ENCODE data around the gene IFNL2.
"Not testable (repeated sequence)": the region's sequence is repeated elsewhere in the genome, so short reads cannot be mapped to it uniquely, and the experiment has no call there.

The IFNL2 gene

DNA sequence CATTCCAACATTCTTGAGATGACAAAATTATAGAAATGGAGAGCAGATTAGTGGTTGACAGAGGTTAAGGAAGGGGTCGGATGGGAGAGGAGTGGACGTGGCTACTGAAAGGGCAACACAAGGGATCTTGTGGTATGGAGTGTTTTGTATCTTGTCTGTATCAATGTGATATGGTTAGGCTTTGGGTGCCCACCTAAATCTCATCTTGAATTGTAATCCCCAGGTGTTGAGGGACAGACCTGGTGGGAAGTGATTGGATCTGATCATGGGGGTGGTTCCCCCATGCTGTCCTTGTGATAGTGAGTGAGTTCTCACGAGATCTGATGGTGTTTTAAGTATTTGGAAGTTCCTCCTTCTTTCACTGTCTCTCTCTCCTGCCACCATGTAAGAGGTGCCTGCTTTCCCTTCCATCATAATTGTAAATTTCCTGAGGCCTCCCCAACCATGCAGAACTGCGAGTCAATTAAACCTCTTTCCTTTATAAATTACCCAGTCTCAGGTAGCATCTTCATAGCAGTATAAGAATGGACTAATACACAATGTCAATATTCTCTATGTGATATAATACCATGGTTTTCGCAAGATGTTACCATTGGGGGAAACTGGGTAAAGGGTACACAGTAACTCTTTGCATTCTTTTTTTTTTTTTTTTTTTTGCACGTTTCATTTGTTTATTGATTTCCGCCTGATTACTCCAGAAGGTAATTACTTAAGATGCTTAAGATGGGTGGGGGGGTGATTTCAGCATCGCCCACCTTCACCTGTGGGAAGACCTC is 14.6 kb upstream of the IFNL2 start:
- no peak for DNase-seq

DNA sequence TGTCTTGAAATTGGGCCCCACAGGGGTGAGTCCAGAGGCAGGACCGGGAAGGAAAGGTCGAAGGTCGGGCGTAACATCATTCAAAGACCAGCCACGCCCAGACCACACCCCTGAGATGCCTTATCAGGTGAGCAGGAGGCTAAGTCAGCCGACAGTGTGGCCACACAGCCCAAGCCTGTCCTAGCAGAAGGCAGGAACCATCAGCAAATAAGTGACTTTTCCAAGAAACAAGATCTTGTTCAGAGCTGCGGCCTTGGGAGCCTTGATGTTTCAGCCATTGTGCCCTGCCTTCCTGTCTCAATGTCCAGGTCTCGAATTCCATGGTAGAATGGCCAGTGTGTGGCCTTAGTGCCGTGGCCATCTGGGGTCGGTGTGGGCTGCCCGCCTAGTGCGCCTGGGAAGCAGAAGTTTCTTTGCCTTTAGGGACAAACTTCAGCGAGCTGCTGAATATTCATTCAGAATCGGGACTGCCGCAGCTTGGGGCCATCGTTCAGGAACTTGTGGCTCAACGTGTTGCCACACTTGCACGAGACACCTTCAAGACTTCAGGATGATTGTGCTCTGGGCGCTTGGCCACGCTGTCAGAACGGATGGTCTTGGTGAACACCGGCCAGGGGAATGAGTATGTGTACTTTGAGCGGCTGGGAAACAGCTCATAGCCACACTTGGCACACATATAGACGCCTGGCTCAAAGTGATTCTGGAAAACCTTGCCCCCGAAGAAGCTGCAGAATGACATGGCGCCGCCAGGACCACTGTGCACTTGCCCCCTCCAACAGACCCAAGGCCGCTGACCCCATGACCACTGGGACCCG is 13.5 kb upstream of the IFNL2 start:
- no peak for DNase-seq

DNA sequence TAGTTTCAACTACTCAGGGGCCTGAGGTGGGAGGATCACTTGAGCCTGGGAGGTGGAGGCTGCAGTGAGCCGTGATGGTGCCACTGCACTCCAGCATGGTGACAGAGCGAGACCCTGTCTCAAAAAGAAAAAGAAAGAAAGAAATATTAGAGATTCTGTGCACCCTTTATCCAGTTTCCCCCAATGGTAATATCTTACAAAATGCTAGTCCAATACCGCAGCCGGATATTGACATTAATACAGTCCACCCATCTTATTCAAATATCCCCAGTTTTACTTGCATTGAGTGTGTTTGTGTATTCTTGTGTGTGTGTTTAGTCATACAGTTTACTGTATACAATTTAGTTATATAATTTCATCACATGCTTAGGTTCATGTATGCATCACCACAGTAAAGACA is 11.0 kb upstream of the IFNL2 start:
- no peak for DNase-seq

DNA sequence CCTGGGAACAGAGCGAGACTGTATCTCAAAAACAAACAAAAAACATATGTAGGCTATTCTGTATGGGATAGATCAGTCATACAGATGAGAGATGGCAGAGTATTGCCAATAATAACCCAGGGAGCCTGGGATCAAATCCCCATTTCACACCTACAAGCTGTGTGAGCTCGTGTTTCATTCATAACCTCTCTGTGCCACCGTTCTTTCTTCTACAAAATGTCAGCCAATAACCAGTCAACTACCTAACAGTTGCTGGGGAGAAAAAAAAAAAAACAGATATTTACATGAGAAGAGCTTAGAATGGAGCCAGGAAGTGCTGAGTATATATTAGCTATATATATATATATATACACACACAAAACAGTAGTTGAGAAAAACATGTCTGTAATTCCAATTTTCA is 6.5 kb upstream of the IFNL2 start:
- DNase-seq, result no peak

DNA sequence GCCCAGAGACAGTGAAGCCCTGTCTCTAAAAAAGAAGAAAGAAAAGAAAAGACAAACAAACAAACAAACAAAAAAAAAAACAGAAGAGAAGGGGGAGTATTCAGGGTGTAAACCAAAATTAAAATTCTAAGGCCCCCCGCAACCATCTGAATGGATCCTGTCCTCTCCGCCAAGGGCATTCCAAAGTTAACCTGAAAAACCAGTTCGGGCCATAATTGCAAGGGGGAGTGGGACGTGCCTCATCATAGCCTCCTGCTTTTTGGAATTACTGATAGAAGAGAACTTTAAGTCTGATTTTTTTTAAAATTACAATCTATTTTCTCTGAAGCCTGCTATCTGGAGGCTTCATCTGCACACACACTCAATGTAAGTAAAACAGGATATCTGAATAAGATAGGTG is 5.7 kb upstream of the IFNL2 start:
- no peak for DNase-seq

DNA sequence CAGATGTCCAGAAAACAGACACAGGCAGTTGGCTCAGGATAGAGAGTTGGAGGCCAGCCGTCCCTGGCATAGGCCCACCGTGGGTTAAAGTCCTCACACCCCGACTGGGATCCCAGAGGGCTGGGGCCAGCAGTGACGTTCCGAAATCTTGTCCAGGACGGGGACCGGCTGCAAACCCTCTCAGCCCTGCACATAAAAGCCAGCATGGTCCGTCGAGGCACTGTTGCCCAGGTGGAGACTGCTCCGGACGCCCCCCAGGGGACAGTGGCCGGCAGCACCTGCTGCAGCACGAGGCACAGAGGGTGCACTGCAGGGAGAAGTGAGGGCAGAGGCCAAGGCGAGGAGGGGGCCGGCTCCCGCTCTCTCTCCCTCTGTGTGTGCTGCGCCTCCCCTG is 4.3 kb upstream of the IFNL2 start:
- peak in 1 of 2 experiments; percentile 13 for DNase-seq

DNA sequence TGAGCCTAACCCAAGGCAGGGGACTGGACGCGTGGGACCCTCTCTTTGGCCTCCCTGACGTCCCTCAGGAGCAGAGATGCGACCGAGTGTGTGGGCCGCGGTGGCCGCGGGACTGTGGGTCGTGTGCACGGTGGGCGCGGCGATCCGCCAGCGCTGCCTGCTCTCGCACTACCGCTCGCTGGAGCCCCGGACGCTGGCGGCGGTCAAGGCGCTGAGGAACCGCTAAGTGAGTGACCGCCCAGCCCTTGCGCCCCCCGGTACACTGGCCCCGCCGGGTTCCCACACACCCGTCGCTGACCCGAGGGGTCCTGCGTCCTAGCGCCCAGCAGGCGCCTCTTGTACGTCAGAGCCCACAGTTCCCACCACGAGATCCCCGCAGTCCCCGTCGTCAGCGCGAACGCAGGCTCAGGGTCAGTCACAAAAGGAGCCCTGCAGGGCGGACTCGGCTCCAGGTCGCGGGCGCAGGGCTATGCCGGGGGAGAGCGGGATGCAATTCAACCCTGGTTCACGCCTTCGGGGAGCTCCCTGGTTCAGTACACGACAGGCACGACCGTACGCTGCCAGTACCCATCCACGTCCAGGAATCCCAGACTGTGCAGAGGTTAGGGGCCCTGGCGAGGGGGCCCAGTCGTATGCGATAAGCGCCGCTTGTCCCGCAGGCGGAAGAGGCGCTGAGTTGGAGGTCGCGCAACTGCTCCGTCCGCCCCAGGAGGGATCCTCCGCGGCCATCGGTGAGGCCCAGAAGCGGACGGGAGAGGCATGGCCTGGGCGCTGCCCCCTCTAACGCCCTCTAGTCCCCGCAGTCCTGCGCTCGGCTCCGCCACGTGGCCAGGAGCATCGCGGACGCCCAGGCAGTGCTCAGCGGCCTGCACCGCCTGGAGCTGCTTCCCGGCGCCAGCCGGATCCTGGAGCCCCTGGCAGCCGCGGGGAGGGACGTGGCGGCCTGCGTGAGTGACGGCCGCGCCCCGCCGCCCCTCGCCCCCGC is 3.6 kb upstream of the IFNL2 start:
- DNase-seq, result peak; percentile 34 to 54

DNA sequence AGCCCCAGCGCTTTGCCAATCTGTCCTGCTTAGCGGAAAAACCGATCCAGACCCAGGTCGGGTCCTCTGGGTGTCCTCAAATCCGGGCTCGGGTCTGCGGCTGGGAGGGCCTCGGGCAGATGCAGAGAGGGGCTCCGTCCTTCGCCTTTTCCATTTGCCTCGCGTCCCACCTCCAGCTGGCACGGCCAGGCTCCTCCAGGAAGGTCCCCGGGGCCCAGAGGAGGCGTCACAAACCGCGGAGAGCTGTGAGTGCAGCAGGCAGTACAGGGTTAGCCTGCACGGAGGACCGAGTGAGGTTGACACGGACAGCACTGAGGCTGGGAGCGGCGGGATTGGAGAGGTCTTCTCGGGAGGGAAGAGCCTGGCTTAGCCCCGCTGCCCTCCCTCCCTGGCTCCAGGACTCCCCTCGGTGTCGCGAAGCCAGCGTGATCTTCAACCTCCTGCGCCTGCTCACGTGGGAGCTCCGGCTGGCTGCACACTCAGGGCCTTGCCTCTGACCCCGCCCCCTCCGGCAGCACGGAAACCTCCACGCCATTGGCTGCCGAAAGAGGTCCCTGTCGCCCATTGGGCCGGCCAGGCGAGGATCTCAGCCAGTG is 2.8 kb upstream of the IFNL2 start:
- peak; percentile 21 to 60 for DNase-seq

DNA sequence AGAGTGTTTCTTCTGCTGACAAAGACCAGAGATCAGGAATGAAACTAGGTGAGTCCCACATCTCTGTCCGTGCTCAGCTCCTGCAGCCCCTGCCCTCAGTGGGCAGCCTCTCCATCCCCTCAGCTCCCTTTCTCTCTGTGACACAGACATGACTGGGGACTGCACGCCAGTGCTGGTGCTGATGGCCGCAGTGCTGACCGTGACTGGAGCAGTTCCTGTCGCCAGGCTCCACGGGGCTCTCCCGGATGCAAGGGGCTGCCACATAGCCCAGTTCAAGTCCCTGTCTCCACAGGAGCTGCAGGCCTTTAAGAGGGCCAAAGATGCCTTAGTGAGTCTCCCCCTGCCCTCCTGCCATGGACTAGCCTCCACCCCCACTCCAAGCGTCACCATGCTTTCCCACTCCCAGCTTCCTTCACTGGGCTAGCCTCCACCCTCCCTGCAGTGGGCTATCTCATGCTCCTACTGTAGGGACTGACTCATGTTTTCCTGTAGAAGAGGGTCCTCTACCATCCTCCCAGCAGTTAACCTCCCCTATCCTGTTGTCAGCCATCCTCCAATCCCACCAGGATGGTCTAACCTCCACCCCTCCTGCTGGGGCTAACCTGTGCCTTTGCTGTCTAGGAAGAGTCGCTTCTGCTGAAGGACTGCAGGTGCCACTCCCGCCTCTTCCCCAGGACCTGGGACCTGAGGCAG is 481 bp downstream of the IFNL2 start:
- not testable (repeated sequence) for DNase-seq

DNA sequence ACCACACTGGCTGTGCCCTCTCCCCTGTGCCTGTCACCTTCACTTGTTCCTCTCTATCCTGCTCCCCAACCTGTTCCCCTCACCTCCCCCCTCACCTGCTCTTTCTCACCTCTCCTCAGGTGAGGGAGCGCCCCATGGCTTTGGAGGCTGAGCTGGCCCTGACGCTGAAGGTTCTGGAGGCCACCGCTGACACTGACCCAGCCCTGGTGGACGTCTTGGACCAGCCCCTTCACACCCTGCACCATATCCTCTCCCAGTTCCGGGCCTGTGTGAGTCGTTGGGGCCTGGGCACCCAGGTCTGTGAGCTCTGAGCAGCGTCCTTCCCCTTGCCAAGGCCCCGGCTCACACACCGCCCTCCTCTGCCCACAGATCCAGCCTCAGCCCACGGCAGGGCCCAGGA is 1.2 kb downstream of the IFNL2 start:
- not testable (repeated sequence) for DNase-seq

DNA sequence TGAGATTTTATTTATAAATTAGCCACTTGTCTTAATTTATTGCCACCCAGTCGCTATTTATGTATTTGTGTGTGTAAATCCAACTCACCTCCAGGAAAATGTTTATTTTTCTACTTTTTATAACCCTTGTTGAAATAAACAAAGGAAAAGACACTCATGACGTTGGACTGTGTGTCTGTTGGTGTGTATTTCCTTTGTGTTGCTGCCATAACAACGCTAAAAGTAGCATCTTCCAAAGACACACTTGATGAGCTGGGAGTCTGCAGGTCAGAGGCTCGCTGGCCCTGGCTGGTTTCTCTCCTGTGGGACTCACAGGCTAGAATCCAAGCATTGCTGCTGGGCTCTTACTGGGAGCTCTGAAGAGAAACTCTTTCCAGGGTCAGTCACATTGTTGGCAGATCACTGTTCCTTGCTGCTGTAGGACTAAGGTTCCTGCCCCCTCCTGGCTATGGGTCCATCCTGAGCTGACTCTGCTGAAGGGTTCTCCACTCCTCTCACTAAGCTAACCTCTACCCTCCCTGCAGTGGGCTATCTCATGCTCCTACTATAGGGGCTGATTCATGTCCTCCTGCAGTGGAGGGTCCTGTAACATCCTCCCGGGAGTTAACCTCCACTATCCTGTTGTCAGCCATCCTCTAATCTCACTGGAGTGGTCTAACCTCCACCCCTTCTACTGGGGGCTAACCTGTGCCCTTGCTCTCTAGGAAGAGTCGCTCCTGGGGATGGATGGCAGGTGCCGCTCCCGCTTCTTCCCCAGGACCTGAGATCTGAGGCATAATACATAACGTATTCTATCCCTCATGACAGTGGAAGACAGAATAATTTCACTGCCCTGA is 2.1 kb downstream of the IFNL2 start:
- DNase-seq, result no peak

DNA sequence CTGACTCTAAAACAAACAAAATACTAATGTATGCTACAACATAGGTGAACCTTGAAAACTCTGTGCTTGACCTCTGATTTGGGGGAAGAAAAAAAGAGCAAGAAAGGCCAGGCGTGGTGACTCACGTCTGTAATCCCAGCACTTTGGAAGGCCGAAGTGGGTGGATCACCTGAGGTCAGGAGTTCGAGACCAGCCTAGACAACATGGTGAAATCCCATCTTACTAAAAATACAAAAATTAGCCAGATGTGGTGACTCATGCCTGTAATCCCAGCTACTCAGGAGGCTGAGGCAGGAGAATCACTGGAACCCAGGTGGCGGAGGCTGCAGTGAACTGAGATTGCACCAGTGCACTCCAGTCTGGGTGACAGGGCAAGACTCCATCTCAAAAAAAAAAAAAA is 5.7 kb downstream of the IFNL2 start:
- DNase-seq, result not testable (repeated sequence)

DNA sequence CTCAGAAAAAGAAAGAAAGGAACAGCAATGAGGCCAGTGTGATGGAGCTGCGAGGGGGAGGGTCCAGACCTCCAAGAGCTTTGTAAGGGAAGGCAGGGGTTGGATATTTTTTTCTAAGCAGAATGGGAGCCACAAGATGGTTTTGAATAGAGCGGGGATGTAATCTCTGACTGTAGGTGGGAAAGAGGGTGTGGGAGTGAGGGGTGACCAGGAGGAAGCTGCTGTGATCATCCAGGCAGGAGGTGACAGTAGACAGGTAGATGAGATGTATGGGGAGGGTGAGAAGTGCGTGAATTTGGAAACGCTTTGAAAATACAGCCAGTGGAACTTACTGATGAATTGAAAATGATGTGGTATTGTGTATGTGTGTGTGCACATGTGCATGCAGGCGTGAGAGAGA is 7.4 kb downstream of the IFNL2 start:
- no peak for DNase-seq

DNA sequence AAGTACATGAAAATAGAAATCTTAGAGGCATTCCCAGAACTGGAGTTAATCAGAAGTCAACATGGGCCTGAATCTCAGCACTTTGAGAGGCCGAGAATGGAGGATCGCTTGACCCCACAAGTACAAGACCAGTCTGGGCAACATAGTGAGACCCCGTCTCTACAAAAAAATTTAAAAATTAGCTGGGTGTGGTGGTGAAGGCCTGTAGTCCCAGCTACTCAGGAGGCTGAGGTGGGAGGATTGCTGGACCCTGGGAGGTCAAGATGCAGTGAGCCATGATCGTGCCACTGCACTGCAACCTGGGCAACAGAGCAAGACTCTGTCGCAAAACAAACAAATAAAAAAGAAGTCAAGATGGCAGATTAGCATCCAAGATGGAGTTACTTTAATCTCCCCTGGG is 8.5 kb downstream of the IFNL2 start:
- DNase-seq, result no peak

DNA sequence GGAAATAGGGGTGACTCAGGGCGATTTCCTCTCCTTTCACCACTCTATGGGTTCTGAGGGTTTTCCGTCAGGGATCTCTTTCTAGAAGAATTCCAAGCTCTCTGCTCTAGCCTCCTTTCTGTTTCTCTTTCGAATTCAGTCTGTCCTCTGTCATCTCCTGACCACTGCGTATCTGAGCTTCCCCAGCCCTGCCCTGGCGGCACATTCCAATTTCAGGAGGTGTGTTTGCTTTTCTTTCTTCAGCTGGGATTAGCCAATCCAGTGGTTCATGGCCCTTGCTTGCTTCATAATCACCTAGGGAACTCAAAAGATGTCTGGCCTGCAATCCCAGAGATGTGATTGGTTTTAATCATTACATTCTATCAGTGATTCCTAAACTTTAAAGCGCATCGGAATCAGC is 9.4 kb downstream of the IFNL2 start:
- DNase-seq, result no peak

DNA sequence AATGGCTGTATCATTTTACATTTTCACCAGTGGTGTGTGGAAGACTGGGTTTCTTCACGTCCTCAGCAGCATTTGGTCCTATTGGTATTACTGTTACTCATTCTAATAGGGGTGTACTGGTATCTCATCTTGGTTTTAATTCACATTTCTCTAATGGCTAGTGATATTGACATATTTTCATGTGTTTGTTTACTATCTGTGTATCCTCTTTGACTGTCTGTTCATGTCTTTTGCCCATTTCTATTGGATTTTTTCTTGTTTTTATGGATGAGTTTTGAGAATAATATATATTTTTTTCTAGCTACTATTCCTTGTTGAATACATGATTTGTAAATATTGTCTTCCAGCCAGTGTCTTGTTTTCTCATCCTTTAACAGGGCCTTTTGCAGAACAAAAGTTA is 13.8 kb downstream of the IFNL2 start:
- DNase-seq, result no peak

DNA sequence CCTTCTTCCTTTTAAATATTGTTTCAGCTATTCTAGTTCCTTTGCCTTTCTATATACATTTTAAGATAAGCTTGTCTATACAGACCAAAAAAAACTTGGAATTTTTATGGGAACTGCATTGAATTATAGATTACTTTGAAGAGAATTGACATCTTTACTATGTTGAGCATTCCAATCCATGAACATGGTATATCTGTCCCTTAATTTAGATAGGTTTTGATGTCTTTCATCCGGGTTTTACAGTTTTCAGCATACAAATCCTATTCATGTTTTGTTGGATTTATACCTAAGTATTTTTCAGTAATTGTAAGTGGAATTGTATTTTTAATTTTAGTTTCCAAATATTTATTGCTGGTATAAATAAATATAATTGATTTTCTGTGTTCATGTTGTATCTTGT is 15.8 kb downstream of the IFNL2 start:
- no peak for DNase-seq

DNA sequence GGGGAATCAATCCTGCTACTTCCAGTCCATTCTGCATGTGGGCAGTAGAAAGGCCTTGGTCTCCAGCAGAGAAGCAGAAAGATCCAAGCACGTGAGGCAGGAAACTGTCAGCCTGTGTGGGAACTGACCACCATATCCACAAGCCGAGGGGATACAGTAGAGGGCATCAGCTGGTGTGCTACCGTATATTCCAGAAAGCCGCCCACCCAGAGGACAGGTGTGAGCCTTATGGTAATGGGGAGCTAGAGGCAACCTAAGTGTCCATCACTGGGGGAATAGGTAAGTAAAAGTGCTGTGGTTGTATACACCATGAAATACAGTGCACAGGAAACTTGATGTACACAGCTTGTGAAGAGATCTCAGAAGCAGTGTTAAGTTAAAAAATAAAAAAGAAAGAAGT is 25.2 kb downstream of the IFNL2 start:
- DNase-seq, result no peak

DNA sequence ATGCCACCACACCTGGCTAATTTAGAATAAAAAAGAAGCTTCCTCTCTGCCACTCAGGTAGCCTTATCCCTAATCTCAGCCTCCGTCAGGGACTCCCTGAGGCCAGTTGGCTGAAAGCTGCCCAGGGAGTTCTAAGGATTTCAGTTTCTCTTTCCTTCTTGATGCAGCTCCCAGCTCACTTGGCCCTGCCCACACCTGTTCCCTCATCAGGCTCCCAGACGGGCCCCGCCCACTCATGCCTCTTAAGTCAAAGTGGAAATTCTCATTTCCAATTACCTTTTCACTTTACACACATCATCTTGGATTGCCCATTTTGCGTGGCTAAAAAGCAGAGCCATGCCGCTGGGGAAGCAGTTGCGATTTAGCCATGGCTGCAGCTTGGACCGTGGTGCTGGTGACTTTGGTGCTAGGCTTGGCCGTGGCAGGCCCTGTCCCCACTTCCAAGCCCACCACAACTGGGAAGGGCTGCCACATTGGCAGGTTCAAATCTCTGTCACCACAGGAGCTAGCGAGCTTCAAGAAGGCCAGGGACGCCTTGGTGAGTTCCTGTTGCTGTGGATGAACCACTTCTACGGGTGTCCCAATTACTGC is 28.0 kb downstream of the IFNL2 start, which contains the start of gene IFNL1:
TSS of gene IFNL1 (plus strand) at position 353 of the 591 bp plus-strand sequence. CDS start at position 368, 15 bp downstream.
- DNase-seq, result no peak

DNA sequence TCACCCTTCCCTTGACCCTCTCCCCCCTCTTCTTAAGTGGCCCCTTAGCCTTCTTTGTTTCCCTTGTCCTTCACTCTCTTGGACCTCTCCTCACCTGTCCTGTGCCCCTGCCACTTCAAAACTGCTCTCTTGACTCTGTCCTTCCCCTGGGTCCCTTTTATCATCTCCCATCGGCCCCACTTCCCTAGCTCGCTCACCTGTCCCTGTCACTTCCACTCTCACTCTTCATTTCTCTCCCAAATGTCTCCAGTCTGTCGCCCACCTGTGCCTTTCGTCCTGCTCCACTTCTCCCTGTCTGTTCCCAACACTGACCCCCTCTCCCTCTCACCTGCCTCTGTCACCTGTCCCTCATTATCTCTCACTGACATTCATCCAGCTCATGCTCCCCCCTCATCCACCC is 28.7 kb downstream of the IFNL2 start:
- no peak for DNase-seq
